Measurements from ENCODE around the gene MAGI1.
"Not testable (repeated sequence)": the region's sequence is repeated elsewhere in the genome, so short reads cannot be mapped to it uniquely, and the experiment has no call there.

The MAGI1 gene

DNA sequence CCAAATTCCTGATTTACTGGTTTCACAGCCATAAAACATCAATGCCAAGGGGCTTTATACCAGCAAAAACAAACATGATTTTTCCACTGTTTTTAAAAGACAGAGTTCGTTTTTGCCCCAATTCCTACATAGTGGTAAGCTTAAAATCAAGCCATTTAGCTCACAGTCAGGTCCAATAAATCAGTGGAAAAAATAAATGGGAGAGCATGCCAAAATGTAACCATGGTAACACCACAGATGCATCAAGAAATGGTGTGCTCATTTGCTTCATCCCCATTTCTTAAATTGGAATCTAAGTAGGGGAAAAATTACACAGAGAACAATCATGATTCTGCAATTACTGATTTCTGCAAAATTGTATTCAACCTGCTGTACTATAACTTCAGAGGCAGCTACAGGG lies 418.8 kb downstream of the MAGI1 start:
- no peak for TF ChIP-seq TAF1 (IDR thresholded peaks at IDR 0.05; ENCODE audit: borderline replicate concordance, low read depth, low read length)
- TF ChIP-seq POLR2A (IDR thresholded peaks at IDR 0.05; ENCODE audit: low read depth, low read length), result no peak
- TF ChIP-seq POLR2AphosphoS5 (IDR thresholded peaks at IDR 0.05; ENCODE audit: low read depth, low read length), result no peak
- FAIRE-seq (no peak), DNase-seq (ENCODE audit: insufficient read length) (no peak)

DNA sequence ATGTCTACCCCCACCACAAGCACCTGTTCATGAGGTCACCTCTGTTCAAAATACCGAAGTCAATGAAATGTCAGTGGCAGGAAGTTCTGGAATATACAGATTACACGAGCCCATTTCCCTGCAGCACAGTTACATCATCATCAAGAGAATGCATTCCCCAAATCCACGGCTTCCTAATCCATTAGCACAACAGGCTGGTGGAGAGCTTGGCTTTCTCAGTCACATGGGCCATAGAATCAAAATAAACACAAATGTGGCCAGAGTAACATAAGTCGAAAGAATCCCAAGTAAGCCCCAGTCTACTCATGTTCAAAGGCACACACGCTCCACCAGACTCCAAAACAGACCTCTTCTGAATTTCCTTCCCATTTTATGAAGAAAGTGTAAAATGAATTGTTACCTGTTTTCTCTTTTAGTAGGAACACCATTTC lies 419.3 kb downstream of the MAGI1 start:
- FAIRE-seq (no peak), DNase-seq (ENCODE audit: insufficient read length) (no peak)
- TF ChIP-seq TAF1 (IDR thresholded peaks at IDR 0.05; ENCODE audit: borderline replicate concordance, low read depth, low read length) (no peak), POLR2A (IDR thresholded peaks at IDR 0.05; ENCODE audit: low read depth, low read length) (no peak), POLR2AphosphoS5 (IDR thresholded peaks at IDR 0.05; ENCODE audit: low read depth, low read length) (no peak)

DNA sequence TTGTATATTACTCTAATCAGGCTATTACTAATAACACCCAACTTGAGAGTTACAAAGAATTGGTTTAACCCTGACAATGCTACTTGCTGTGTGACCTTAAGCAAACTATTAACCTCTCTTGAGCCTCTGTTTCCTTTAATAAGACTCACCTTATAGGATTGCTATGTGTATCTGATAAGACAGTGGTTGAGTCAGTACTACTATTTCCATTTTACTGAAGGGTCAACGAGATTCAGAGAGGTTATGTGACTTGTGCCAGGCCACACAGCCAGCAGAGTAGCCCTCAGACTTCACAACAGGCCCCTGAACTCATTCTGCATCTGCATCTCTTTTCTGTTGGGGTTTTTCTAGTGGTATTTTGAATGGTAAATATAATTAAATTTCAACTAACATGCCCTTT lies 420.1 kb downstream of the MAGI1 start:
- TF ChIP-seq POLR2AphosphoS5 (IDR thresholded peaks at IDR 0.05; ENCODE audit: low read depth, low read length), result no peak
- TF ChIP-seq TAF1 (IDR thresholded peaks at IDR 0.05; ENCODE audit: borderline replicate concordance, low read depth, low read length), result no peak
- TF ChIP-seq POLR2A (IDR thresholded peaks at IDR 0.05; ENCODE audit: low read depth, low read length), result no peak
- FAIRE-seq (no peak), DNase-seq (ENCODE audit: insufficient read length) (no peak)

DNA sequence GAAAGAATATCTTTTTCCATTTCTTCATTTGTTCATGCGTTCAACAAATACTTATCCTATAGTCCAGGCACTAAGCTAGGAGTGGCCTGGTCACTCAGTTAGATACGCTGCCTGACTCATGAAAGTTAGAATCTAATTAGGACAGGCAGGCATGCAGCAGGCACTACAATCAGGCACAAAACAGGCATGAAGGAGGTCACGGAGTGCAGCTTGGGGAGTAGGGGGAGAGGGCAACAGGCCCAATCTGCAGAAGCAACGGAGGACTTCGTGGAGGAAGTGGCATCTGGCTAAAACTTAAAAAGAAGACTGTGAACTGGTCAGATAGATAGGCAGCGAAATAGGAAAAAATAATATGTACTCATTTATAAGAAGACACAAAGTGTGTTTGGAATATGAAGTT lies 420.9 kb downstream of the MAGI1 start:
- TF ChIP-seq POLR2A (IDR thresholded peaks at IDR 0.05; ENCODE audit: low read depth, low read length) (no peak), TAF1 (IDR thresholded peaks at IDR 0.05; ENCODE audit: borderline replicate concordance, low read depth, low read length) (no peak), POLR2AphosphoS5 (IDR thresholded peaks at IDR 0.05; ENCODE audit: low read depth, low read length) (no peak)
- DNase-seq (ENCODE audit: insufficient read length) (no peak), FAIRE-seq (no peak)

DNA sequence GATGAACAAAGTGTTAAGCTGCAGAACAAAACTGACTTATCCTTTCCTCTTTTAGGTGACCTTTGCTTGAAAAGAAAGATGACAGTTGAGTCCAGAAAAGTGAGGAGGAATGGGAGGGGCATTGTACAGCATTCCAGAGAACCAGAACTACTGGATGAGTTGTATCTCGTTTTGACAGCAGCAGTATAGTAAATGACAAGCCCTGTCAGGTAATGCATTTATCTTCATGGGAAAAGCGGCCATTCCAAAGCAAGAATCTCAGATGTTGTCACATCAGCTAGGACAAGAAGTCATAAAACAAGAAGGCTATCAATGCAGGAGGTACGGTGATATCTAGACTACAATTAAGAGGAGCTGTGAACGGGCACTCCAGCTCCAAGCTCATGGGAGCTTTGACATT lies 421.5 kb downstream of the MAGI1 start:
- TF ChIP-seq POLR2A (IDR thresholded peaks at IDR 0.05; ENCODE audit: low read depth, low read length) (no peak), POLR2AphosphoS5 (IDR thresholded peaks at IDR 0.05; ENCODE audit: low read depth, low read length) (no peak), TAF1 (IDR thresholded peaks at IDR 0.05; ENCODE audit: borderline replicate concordance, low read depth, low read length) (no peak)
- FAIRE-seq, result no peak
- DNase-seq (ENCODE audit: insufficient read length), result no peak

DNA sequence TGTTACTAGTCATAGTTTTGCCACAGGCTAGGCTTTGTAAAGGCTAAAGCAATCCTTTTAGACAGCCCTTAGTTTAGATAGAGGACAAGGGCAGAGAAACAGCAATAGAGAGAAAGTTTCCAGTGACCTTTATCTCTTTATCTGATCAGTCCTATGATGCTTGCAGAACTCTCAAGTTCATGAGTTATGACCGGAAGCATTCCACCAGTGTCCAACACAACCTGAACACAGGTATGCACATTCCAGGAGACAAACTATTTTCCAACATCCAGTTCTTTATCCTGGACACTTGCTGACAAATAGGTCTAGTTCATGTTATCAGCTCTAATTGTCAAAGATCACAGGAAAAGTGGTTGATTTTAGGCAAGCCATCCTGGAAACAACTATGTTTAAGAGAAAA lies 422.2 kb downstream of the MAGI1 start:
- no peak for FAIRE-seq
- TF ChIP-seq TAF1 (IDR thresholded peaks at IDR 0.05; ENCODE audit: borderline replicate concordance, low read depth, low read length) (no peak), POLR2AphosphoS5 (IDR thresholded peaks at IDR 0.05; ENCODE audit: low read depth, low read length) (no peak), POLR2A (IDR thresholded peaks at IDR 0.05; ENCODE audit: low read depth, low read length) (no peak)

DNA sequence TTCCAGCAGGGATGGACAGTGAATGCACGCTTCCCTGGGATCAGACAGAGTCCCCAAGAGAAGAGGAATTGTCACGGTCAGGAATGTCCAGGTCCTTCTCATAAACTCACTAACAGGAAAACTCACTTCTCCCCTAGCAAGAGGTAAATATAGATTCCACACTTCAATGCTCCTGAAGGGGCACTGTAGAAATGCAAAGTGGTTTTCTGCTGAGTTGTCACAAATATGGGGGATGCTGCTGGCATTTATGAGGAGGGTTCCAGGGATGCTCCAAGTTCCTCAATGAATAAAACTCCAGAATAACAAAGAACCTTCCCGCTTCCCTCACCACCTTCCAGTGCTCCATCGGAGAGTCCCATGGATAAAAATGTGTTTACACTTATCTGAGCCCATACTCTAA lies 423.4 kb downstream of the MAGI1 start:
- FAIRE-seq, result no peak
- no peak for DNase-seq (ENCODE audit: insufficient read length)
- no peak for TF ChIP-seq POLR2AphosphoS5 (IDR thresholded peaks at IDR 0.05; ENCODE audit: low read depth, low read length)

More for the DNA sequence above, 422.2 kb downstream of the MAGI1 start:
- DNase-seq (ENCODE audit: insufficient read length), result no peak

DNA sequence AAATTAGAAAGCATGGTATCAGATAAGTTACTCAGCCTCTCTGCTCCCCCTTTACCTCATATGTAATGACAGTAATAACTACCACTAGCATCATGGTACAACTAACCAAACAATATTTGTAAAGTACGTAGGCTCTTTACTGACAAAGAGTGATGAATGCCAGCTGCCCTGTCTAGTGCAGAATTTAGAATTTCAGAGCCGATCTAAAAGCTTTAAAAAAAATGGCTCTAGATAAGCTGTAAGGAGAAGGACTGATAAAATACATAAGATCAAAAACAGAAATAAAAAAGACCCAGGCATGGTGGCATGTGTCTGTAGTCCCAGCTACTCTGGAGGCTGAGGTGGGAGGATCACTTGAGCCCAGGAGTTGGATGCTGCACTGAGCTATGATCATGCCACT lies 424.1 kb downstream of the MAGI1 start:
- TF ChIP-seq TAF1 (IDR thresholded peaks at IDR 0.05; ENCODE audit: borderline replicate concordance, low read depth, low read length) (no peak), POLR2A (IDR thresholded peaks at IDR 0.05; ENCODE audit: low read depth, low read length) (no peak), POLR2AphosphoS5 (IDR thresholded peaks at IDR 0.05; ENCODE audit: low read depth, low read length) (no peak)
- FAIRE-seq, result no peak
- no peak for DNase-seq (ENCODE audit: insufficient read length)

DNA sequence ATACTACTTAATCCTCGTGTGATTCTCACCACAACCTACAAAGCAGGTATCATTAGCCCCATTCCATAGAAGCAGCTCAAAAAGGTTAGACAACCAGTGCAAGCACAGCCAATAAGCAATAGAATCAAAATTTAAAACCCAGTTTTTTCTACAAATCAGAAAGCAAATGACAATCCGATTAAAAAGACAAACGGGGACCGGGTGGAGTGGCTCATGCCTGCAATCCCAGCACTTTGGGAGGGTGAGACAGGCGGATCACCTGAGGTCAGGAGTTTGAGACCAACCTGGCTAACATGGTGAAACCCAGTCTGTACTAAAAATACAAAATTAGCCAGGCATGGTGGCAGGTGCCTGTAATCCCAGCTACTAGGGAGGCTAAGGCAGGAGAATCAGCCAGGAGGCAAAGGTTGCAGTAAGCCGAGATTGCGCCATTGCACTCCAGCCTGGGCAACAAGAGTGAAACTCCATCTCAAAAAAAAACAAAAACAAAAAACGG lies 430.7 kb downstream of the MAGI1 start:
- not testable (repeated sequence) for DNase-seq (ENCODE audit: insufficient read length); FAIRE-seq

DNA sequence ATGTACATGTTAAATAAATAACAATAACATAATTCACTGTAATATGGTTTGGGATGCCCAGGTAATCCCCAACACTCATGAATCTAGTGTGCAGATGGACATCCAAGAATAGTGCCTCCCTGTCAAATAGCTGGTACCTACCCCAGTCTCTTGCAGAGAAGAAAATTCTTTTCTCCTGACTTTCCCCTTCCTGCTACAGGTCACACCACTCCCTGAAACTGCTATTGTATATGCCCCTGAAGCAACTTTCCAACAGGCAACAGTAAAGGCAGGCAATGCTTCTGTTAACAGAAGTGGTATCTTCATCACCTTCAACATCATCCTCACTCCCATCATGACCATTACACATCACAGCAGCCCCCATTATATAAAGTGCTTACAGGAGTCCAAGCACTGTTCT lies 431.6 kb downstream of the MAGI1 start:
- FAIRE-seq, result no peak
- TF ChIP-seq POLR2A (IDR thresholded peaks at IDR 0.05; ENCODE audit: low read depth, low read length) (no peak), TAF1 (IDR thresholded peaks at IDR 0.05; ENCODE audit: borderline replicate concordance, low read depth, low read length) (no peak), POLR2AphosphoS5 (IDR thresholded peaks at IDR 0.05; ENCODE audit: low read depth, low read length) (no peak)

DNA sequence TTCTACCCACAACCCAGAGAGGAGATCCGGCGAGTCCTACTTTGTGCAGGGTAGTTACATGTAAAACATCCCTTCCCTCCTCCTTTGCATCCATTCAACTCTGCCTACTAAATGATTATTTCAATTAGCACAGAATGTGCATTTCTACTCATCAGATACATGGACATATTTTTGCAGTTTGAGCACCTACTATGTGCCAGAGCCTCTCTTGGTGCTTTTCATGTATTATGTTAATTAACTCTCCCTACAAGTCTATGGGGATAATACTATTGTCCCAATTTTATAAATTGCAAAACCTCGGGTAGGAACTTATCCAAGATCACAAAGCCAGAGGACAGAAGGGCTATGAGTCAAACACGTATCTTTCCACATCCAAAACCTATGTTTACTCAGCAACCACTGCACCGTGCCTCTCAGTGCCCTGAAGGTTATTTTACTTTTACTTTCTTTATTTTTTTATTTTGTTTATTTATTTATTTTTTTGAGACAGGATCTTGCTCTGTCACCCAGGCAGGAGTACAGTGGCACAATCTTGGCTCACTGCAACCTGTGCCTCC lies 432.8 kb downstream of the MAGI1 start:
- no peak for DNase-seq (ENCODE audit: insufficient read length)
- no peak for FAIRE-seq
- TF ChIP-seq POLR2A (IDR thresholded peaks at IDR 0.05; ENCODE audit: low read depth, low read length) (no peak), TAF1 (IDR thresholded peaks at IDR 0.05; ENCODE audit: borderline replicate concordance, low read depth, low read length) (no peak), POLR2AphosphoS5 (IDR thresholded peaks at IDR 0.05; ENCODE audit: low read depth, low read length) (no peak)

More for the DNA sequence above, 431.6 kb downstream of the MAGI1 start:
- DNase-seq (ENCODE audit: insufficient read length), result no peak

DNA sequence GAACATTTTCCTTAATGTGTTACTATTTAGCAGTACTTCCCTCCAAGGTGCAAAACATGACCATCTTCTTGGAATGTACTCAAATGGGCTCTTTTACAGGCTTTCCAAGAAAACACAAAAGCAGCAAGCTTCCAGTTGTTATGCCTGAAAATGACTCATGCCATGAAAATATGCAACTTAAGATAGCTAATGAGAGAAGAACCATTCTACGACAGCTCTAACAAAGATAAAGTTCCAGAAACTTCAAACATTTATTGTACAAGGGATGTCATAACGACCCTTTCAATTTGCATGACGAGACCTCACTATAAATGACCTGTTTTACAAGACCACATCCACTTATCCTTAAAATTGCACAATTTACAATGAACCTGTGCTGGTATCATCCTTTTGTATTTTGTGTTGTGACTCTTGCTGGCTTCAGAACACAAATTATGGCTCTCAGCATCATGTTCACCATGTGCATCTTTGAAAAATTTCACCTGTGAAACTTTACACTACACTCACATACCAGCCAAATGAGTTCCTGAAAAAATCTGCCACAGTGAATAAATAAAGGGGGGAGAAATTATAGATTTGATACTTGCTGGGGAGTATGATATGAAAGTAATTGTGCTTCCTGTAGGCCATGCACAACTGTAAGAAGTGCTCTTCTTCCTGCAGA lies 433.7 kb downstream of the MAGI1 start:
- DNase-seq (ENCODE audit: insufficient read length), result no peak

More for the DNA sequence above, 433.7 kb downstream of the MAGI1 start:
- FAIRE-seq, result no peak
- TF ChIP-seq POLR2A (IDR thresholded peaks at IDR 0.05; ENCODE audit: low read depth, low read length) (no peak), TAF1 (IDR thresholded peaks at IDR 0.05; ENCODE audit: borderline replicate concordance, low read depth, low read length) (no peak), POLR2AphosphoS5 (IDR thresholded peaks at IDR 0.05; ENCODE audit: low read depth, low read length) (no peak)

Measured in GM12892 (cell line).